ENCODE results near the gene ARHGEF4. TPM values are rescaled to one million over a fixed set of nuclear protein-coding genes. Genes with fewer than 3 reads are reported as not detected.

Gene ARHGEF4
- total RNA-seq, 2 donors from 2014 or later, result 0.20 to 0.80 TPM

DNA sequence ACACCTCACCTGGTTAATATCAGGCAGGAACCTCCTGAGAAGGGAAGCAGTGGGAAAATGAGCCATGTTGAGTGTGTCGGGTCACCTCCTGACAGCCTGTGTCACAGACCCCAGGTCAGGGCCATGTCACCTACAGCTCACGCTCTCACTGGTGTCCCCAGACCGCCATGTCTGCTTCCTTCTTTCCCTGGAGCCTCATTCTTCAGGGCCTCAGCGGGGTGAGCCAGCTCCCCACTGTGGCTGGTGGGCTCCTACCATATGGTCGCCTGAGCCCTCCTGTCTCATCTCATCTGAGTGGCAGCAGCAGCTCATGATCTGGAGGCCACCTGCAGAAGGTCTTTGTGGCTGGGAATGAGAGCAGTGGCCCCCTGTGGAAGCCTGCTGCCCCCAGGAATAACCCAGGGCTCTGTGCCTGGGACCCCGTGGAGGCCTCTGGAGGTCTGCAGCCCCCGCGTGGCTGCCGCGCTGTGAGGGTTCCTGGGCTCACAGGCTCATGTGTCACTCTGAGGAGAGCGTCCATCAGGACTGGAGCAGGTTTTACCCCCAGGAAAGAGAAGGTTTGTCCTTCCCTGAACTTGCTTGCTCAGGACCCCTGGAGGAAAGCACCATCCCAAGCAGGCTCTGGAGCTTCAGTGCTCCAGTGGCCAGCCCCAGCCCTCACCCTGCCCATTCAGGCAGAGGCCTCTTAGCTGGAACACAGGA lies 200.1 kb downstream of the ARHGEF4 start:
- Mint-ChIP-seq H3K27ac (no peak overlapping the region), H3K36me3 (no peaks in the 10 kb centered on the region), H3K9me3 (no peaks in the 10 kb centered on the region)
- no peak for DNase-seq (ENCODE audit: low spot score in 2 of 2)
- no peak for ATAC-seq

DNA sequence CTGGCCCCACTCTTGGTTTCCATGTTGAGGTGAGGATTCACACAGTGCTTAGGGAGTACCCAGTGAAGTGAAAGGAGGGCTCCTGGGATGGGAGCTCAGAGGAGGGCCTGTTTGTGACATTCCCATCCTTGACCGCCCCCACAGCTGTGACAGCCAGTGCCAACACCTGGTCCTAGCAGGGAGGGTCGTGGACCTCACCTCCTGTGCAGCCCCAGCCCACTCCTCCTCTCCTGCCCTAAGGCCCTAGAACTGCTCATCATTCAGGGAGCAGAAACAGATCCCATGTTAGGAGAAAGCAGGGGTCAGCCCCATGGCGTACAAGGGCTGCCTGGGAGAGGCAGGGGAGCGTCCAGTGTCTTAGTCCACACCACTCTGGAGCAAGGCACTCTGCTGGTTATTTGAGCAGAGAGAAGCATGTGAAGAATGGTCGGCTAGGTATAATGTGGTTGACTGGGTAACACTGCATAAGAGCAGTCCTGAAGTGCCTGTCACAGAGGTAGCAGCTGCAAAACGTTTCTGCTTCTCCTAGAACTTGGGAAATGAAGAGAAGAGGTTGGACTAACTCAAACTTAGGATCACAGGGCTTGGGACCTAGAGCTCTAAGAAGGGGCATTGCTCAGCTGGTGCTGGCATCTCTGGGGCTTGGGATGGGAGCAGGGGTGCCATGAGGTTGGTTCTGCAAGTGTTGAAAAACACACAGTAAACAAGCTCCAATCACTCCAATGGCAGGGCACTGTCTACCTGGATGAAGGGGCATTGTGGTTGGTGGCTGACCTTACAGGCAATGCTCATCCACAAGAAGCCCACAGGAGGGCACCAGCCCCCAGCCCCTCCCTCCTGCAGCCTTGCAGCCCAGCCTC lies 200.9 kb downstream of the ARHGEF4 start:
- Mint-ChIP-seq H3K27ac (no peak overlapping the region), H3K9me3 (no peaks in the 10 kb centered on the region), H3K36me3 (no peaks in the 10 kb centered on the region)
- no peak for DNase-seq (ENCODE audit: low spot score in 2 of 2)
- no peak for ATAC-seq

DNA sequence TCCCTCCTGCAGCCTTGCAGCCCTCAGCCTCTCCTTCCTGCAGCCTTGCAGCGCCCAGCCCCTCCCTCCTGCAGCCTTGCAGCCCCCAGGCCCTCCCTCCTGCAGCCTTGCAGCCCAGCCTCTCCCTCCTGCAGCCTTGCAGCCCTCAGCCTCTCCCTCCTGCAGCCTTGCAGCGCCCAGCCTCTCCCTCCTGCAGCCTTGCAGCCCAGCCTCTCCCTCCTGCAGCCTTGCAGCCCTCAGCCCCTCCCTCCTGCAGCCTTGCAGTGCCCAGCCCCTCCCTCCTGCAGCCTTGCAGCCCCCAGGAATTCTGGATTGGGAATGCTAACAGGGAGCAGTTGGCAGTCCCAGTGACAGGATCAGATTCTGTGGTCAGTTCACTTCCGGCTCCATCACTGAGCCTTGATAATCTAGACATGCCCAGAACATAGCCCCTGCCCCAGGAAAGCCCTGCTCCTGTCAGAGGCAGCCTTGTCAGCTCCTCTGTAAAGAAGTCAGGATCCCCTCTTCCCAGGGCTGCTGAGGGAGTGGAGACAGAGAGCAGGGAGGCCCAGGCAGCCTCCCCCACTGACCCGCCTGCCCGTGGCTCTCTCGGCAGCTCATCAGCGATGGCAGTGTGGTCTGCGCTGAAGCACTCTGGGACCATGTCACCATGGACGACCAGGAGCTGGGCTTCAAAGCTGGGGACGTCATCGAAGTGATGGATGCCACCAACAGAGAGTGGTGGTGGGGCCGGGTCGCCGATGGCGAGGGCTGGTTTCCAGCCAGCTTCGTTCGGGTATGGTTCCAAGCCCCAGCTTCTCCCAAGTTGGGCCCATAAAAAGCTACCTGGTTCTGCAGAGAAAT lies 201.8 kb downstream of the ARHGEF4 start:
- H3K9me3 Mint-ChIP-seq, result no peaks in the 10 kb centered on the region
- H3K27ac Mint-ChIP-seq, result no peak overlapping the region
- H3K36me3 Mint-ChIP-seq, result no peaks in the 10 kb centered on the region
- ATAC-seq (no peak), DNase-seq (ENCODE audit: low spot score in 2 of 2) (no peak)

DNA sequence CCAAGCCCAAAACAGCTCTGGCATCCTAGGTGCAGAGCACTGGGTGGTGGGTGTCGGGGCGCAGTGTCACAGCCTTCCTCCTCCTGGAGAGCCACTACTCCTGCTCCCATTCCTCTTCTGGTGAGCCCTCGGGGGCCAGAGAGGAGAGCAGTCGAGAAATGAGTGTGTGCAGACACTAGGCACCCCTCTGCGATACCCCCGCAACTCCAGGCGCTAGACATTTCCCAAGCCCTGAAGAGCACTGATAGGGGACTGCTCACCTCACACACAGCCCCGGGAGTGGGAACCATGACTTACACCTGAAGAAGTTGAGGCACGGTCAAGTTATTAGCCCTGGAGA lies 202.4 kb downstream of the ARHGEF4 start:
- DNase-seq (ENCODE audit: low spot score in 2 of 2), result no peak
- ATAC-seq, result no peak
- no peak overlapping the region for H3K27ac Mint-ChIP-seq
- no peaks in the 10 kb centered on the region for H3K9me3 Mint-ChIP-seq
- no peaks in the 10 kb centered on the region for H3K36me3 Mint-ChIP-seq

DNA sequence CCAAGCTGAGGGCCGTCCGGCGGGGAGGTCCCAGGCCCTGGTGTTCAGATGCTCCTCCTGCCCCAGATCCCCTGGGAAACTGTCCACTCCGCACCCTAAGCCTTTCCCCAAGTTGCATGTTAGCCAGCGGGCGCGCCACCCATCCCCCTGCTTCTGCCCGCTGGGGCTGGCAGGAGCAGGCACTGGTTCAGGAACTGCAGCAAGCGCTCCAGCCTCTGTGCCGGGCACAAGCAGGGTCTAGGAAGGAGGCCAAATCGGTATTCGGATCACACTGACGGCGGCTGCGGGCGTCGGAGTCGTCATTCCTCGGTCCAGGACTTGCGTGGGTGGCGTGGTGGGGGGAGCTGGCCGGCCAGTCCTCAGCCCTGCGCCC lies 202.8 kb downstream of the ARHGEF4 start:
- H3K27ac Mint-ChIP-seq, result no peak overlapping the region
- no peaks in the 10 kb centered on the region for H3K36me3 Mint-ChIP-seq
- H3K9me3 Mint-ChIP-seq, result no peaks in the 10 kb centered on the region
- ATAC-seq (no peak), DNase-seq (ENCODE audit: low spot score in 2 of 2) (no peak)

DNA sequence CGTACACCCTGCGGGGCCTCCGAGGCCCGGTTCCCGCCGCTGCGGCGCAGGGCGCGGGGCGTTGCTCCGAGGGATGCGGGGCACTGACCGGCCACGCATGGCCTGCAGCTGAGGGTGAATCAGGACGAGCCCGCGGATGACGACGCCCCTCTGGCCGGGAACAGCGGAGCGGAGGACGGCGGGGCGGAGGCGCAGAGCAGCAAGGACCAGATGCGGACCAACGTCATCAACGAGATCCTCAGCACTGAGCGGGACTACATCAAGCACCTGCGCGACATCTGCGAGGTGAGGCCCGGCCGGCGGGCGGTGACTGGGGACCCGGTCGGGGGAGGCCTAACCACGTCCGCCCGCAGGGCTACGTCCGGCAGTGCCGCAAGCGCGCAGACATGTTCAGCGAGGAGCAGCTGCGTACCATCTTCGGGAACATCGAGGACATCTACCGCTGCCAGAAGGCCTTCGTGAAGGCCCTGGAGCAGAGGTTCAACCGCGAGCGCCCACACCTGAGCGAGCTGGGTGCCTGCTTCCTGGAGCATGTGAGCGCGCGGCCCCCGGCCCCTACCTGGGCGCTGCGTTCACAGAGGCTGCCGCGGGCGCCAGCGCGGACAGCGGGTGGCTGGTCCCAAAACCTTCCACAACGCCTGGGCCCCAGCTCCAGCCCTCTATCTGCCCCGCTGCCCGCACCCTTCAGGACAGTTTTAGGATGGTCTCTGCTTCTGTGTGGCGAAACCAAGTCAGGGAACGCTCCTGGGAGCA lies 203.4 kb downstream of the ARHGEF4 start:
- H3K27ac Mint-ChIP-seq, result no peak overlapping the region
- peak in 1 of 2 donors; percentile 38 for DNase-seq (ENCODE audit: low spot score in 2 of 2)
- H3K36me3 Mint-ChIP-seq, result no peaks in the 10 kb centered on the region
- H3K9me3 Mint-ChIP-seq, result no peaks in the 10 kb centered on the region
- peak; percentile 58 to 80 for ATAC-seq

DNA sequence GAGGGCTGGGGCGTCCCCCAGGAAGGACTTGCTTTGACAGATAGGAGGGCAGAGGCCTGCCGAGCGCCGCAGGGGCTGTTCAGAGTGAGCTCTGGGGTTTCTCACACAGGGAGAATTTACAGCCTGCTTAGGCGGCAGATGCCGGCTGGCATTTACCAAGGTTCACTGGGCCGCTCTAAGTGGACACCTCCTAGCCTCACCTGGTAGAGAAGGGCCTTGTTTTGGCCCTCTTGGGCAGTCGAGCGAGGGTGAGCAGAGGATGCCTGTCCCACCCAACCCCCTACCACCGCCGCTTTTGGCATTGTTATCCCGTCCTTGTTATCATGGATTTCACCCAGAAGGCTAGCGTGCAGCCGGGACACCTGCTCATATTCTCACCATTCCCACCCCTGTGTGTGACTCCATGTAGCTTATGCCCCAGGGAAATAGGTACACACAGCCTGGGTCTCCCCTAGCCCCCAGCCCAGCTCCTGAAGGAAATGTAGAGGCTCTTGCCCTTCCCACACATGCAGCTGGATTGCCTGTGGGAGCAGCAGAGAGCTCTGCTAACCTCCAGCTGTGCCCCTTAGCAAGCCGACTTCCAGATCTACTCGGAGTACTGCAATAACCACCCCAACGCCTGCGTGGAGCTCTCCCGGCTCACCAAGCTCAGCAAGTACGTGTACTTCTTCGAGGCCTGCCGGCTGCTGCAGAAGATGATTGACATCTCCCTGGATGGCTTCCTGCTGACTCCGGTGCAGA lies 204.1 kb downstream of the ARHGEF4 start:
- no peaks in the 10 kb centered on the region for H3K36me3 Mint-ChIP-seq
- H3K27ac Mint-ChIP-seq, result peak overlapping the region in 1 of 2 donors; percentile 44
- DNase-seq (ENCODE audit: low spot score in 2 of 2) (no peak), ATAC-seq (peak; percentile 3 to 17)
- no peaks in the 10 kb centered on the region for H3K9me3 Mint-ChIP-seq

DNA sequence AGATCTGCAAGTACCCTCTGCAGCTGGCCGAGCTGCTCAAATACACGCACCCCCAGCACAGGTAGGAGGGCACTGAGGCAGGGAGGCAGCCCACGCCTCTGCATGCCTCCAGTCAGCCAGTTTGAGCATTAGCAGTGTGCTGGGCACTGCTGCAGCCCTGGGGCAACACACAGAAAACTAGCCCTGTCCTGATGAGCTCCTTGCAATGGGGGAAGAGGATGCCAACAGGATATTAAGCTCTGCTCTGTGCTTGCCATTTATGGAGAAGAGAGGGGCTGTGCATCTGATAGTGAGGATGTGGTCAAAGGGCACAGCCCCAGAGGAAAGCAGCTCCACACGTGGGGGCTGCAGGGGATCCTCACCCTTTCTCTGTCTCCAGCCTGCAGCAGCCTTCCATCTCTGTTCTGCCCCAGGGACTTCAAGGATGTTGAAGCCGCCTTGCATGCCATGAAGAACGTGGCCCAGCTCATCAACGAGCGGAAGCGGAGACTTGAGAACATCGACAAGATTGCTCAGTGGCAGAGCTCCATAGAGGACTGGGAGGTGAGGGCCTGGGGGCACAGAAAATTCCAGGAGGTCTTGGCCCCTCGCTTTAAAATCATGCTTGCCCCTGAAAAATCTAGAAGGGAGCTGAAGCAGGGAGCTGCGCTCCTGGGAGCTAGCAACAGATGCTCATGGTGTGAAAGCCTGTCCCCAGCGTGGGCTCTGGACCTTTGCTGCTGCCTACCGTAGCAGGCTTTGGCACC lies 204.9 kb downstream of the ARHGEF4 start:
- ATAC-seq (no peak), DNase-seq (ENCODE audit: low spot score in 2 of 2) (no peak)
- no peak overlapping the region for H3K27ac Mint-ChIP-seq
- no peaks in the 10 kb centered on the region for H3K36me3 Mint-ChIP-seq
- H3K9me3 Mint-ChIP-seq, result no peaks in the 10 kb centered on the region

DNA sequence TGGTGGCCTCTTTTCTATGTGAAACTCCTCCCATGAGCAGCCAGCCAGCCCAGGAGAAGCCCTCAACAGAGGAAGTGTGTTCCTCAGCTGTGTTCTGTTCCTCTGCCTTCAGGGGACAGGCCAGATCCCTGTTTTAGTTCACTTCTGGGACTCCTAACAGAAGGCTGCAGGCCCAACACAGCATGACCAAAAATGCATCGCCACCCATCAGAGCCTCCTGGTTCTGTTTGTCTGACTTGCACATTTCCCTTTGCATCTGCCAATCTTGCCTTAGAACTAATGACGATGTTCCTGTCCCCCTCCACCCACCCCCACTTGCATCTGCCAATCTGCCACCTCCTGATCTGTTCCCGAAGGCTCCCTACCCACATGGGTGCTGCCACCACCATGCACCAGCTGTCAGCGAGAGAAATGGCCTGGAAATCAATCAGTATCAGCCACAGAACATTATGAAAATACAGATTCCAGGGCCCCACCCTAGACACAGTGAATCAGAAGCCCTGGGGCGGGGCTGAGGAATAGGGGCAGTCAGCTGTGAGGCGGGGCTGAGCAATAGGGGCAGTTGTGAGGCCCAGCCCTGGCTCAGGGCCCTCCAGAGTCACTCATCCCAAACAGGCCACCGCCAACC lies 205.5 kb downstream of the ARHGEF4 start:
- no peak for ATAC-seq
- no peak overlapping the region for H3K27ac Mint-ChIP-seq
- no peaks in the 10 kb centered on the region for H3K9me3 Mint-ChIP-seq
- H3K36me3 Mint-ChIP-seq, result no peaks in the 10 kb centered on the region
- DNase-seq (ENCODE audit: low spot score in 2 of 2), result no peak

DNA sequence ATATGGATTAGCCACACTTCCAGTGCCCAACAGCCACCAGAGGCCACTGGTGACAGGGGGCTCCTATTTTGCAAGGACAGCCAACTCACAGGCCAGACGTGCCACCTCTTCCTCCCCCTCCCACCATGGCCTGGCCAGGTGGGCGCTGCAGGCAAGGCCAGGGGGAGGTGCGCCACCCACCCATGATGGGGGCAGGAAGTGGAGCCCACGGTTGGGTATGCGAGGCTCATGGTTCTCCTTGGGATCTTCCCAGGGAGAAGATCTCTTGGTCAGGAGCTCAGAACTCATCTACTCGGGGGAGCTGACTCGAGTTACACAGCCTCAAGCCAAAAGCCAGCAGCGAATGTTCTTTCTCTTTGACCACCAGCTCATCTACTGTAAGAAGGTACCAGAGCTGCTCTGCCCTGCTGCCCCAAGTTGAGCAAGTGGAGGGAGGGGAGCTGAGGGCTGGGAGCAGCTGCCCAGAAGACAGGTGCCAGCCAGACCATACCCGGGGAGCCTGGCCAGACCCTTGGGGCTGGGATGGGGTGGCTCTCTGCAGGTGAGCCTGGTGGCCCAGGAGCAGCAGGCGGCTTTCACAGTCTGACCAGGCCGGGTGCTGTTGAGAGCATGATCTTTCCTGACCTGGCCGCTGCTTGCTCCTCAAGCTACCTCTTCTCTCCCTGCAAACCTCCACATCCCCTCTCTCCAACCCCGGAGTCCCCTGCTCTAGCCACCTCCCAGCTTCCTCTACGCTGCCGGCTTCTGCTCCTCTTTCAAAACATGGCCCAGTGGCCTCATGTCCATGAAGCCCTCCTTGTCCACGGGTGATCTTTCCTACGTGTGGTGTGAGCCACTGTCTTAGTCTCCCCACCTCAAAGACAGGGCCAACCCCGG lies 206.7 kb downstream of the ARHGEF4 start:
- no peak for ATAC-seq
- DNase-seq (ENCODE audit: low spot score in 2 of 2), result no peak
- Mint-ChIP-seq H3K9me3 (no peaks in the 10 kb centered on the region), H3K36me3 (no peaks in the 10 kb centered on the region), H3K27ac (peak overlapping the region in 1 of 2 donors; percentile 2)

DNA sequence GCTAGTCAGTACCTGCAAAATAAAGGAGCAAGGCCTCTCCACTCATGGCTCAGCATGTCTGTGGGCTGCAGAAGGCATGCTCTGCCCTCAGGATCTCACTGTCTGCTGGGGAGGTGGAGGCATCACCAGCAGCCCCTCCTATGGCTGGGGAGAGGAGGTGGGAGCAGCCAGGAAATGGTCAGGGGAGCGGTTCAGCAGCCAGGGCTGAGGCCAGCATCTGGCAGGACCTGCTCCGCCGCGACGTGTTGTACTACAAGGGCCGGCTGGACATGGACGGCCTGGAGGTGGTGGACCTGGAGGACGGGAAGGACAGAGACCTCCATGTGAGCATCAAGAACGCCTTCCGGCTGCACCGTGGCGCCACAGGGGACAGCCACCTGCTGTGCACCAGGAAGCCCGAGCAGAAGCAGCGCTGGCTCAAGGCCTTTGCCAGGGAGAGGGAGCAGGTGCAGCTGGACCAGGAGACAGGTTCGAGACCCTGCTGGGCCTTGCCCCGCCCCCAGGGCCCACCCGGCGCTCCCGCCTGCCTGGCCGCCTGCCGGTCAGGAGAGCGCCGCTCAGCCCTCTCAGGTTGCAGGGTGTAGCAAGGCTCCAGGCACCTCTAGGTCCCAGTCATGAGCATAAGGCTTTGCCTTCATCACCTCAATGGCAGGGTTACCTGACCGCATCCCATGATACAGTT lies 207.5 kb downstream of the ARHGEF4 start:
- Mint-ChIP-seq H3K36me3 (no peaks in the 10 kb centered on the region), H3K27ac (peak overlapping the region in 1 of 2 donors; percentile 2)
- no peak for DNase-seq (ENCODE audit: low spot score in 2 of 2)

DNA sequence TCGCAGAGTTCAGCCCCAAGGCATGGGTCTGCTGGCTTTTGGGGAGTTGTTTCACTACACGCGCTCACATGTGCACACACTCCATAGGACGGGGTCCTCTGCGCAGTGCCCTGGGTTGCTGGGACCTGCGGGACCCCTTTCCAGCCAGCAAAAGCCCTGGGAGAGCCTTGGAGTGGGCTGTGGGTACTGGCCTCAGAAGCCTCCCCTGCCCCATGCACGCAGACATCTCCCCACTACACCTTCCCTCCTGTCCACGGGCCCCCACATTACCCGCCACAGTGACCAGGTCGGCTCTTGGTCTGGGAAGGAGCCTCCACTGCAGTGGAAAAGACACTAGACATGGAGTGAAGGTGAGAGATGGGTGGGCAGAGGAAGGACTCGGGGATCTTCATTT lies 208.0 kb downstream of the ARHGEF4 start:
- Mint-ChIP-seq H3K36me3 (no peaks in the 10 kb centered on the region), H3K27ac (no peak overlapping the region), H3K9me3 (no peaks in the 10 kb centered on the region)
- DNase-seq (ENCODE audit: low spot score in 2 of 2) (no peak), ATAC-seq (no peak)

More for the DNA sequence above, 207.5 kb downstream of the ARHGEF4 start:
- ATAC-seq, result no peak
- no peaks in the 10 kb centered on the region for H3K9me3 Mint-ChIP-seq

DNA sequence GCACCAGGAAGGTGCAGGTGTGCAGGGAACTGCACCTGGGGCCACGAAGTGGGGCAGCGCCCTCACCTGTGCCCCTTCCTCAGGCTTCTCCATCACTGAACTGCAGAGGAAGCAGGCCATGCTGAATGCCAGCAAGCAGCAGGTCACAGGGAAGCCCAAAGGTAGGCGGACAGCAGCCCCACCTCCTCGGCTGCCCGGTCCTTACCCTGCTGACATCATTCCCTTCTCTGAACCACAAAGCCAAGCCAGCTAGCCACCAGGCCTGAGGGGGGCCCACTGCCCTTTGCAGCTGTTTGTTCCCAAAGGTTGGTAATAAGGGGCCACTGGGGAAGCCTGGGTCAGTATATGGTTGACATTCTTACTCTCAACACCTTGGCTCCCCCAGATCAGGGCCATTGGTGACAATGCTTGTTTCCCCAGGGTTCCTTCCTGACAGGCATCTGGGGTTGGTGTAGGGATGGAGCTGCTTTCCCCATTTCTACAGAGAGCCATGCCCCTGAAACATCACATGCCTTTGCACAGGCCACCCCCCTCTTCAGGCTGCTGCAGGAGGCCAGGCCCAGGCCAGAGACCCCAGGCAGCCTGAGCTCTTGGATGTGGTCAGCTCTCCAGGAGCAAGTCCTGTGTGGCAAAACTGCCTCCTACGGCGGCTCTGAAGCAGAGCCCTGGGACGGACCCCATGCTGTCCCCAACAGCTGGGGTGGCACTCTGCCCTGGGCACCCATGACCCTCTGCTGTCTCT lies 208.7 kb downstream of the ARHGEF4 start:
- ATAC-seq, result no peak
- no peak overlapping the region for H3K27ac Mint-ChIP-seq

More for the DNA sequence above, 208.7 kb downstream of the ARHGEF4 start:
- DNase-seq (ENCODE audit: low spot score in 2 of 2), result no peak
- H3K36me3 Mint-ChIP-seq, result no peaks in the 10 kb centered on the region
- no peaks in the 10 kb centered on the region for H3K9me3 Mint-ChIP-seq

All from activated naive CD4-positive, alpha-beta T cell treated with anti-CD3 and anti-CD28 coated beads, Interleukin-2, amount 50 U/mL, for 72 hours (primary cell).